Right ventricle myocardium inferior (tissue), 1 donor: ENCODE data around the gene NOA1. TPM values are rescaled to one million over a fixed set of nuclear protein-coding genes. Genes with fewer than 3 reads are reported as not detected.
"Not testable (repeated sequence)": the region's sequence is repeated elsewhere in the genome, so short reads cannot be mapped to it uniquely, and the experiment has no call there.

Source experiments
- ATAC-seq: fragments of 200-7000 bp; cut with Tn5 transposase; one replicate; pipeline ENCODE4 v1.9.1; 2020; ENCODE audit warnings: mild to moderate bottlenecking, moderate library complexity
- DNase-seq: peaks from one replicate; pipeline ENCODE4 v3.0.0; 2021; ENCODE audit errors: missing footprints
- intact Hi-C: fragments of 100-400 bp; cut with DNase I; formaldehyde crosslinking; loops from one replicate; pipeline ENCODE4 v1.11.0; 2022
- total RNA-seq: library from RNA; stranded (reverse); fragmentation: NEBNext Ultra II Directional; extraction: Animal tissue kit (Norgen Biotek cat#: 25700); gene quantifications from one replicate; pipeline ENCODE4 v1.2.1, GENCODE V29; 2021
- donor health status: DM: no; HTN: yes; CAD: no; lungs with severe emphysema.

NOA1 gene
- total RNA-seq, 1 donor from 2014 or later, result 11.5 TPM

DNA sequence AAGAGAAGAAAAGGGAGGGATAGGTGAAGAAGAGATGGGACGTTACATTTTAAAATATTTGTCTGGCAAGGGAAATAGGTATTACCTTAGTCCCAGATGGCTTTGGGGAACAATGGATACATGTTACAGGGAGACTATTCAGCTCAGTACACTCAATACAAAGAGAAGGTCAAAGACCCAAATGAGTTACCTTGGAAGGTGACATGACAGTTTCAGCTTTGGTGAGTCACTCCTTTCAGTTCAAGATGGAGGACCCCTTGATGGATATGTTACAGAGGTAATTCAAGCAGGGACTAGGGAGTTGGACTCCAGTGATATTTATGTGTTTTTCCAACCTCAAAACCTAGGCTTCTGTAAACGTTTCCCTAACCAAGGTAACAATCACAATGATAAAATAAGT is 5.0 kb downstream of the NOA1 start:
- intact Hi-C loops, result no loop called here
- no peak for DNase-seq
- ATAC-seq, result no peak

DNA sequence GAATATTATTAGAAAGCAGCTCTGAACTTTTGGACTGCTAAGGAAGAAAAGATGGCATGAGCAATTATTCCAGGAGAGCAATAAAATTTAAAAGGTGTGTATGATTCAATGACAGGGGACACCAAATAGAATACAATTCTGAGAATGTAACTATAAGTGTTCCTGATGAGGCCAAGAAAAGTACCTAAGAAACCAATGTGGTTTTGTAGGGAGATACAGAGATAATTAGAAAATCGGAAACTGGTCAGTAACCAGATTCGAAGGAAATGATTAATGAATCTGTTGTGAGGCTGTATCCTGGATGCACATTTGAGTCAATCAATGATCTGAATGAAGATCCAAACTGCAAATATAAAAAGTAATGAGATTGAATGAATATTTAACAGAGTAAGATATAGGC is 6.0 kb downstream of the NOA1 start:
- ATAC-seq, result no peak
- intact Hi-C loops, result no loop called here
- DNase-seq, result no peak

DNA sequence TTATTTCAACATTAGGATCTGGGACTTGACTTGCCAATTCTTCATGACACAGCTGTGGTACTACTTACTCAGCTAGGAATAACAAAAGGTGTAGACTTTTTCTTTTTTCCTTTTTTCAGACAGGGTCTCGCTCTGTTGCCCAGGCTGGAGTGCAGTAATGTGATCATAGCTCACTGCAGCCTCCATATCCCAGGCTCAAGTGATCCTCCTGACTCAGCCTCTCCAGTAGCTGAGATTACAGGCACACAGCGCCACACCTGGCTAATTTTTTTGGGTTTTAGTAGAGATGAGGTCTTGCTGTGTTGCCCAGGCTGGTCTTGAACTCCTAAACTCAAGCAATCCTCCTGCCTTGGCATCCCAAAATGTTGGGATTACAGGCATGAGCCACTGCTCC is 16.3 kb downstream of the NOA1 start:
- DNase-seq (no peak), ATAC-seq (no peak)
- intact Hi-C loops, result no loop called here

GRCh38 chr4:56959100-56959499 is 18.3 kb downstream of the NOA1 start:
- ATAC-seq, result no peak
- DNase-seq, result no peak
- intact Hi-C loops, result no loop called here

DNA sequence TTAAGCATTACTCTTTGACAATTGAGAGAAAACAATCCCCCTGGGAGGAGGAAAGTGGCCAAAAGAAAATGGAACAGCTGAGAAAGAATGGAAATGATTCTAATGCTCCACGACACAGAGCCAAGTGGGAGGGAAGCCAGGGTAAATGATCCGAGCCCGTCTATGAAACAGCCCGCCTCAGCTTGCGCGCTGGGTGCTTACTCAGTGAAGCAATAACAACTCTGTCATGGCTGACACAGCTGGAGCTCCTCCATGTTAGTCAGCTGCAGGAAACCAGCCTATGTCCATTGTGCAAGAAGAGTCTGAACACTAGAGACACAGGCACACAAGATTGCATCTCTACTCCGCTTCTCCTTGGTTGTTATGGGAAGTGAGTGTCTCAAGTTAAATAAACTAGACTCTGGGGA is 19.3 kb downstream of the NOA1 start:
- ATAC-seq (peak; percentile 97), DNase-seq (peak; percentile 88)
- intact Hi-C loops, result no loop called here

- intact Hi-C loops, result no loop called here
- no peak for ATAC-seq
Observed at GRCh38 chr4:56953680-56954520, 23.5 kb downstream of the NOA1 start.

GRCh38 chr4:56941403-56941802 is 36.0 kb downstream of the NOA1 start:
- DNase-seq (no peak), ATAC-seq (no peak)
- intact Hi-C loops, result no loop called here

More at GRCh38 chr4:56953680-56954520, 23.5 kb downstream of the NOA1 start:
- DNase-seq, result no peak

DNA sequence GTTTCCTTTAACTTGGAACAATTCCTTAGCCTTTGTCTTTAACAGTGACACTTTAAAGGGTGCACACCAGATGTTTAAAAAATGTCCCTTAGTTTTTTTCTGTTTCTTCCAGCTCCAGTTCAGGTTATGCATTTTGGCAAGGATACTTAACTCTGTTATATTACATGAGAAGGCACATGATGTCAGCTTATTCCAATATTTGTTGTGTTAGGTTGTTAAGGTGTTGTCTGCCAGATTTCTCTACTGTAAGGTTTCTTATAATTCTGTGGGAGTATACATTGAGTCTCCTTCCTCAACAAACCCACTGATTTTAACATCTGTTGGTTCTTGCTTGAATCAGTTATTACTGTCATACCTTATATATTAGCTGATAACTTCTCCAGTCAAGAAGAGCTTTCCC is 36.4 kb downstream of the NOA1 start:
- DNase-seq (no peak), ATAC-seq (no peak)
- intact Hi-C loops, result no loop called here

DNA sequence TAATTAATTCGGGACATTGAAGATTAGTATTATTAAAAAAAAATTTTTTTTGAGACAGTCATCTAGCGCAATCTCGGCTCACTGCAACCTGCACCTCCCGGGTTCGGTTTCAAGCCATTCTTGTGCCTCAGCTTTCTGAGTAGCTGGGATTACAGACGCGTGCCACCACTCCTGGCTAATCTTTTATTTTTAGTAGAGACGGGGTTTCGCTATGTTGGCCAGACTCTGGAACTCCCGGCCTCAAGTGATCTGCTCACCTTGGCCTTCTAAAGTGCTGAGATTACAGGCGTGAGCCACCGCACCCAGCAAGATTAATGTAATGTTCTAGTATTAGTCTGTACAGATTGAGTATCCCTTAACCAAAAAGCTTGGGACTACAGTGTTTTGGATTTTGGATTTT is 37.0 kb downstream of the NOA1 start:
- intact Hi-C loops, result no loop called here
- ATAC-seq, result no peak
- no peak for DNase-seq

GRCh38 chr4:56939826-56940225 is 37.6 kb downstream of the NOA1 start:
- intact Hi-C loops, ATAC-seq, DNase-seq: not testable (repeated sequence)

DNA sequence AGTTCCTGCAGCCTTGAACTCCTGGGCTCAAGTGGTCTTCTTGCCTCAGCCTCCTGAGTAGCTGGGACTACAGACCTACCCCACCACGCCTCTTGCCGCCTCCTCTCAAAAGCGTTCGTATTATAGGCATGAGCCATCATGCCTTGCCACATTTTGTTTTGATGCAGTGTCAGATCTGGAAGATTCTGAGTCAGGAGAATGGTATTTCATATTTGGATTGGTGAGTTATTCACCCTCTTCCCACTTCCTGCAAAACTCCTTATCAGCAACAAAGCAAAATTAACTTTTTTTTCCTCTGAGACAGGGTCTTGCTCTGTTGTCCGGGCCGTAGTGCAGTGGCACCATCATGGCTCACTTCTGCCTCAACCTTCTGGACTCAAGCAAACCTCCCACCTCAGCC is 40.1 kb downstream of the NOA1 start:
- intact Hi-C loops, result no loop called here
- DNase-seq, result no peak
- ATAC-seq, result no peak

GRCh38 chr4:56931924-56932323 is 45.5 kb downstream of the NOA1 start:
- intact Hi-C loops, result no loop called here
- DNase-seq (no peak), ATAC-seq (no peak)

DNA sequence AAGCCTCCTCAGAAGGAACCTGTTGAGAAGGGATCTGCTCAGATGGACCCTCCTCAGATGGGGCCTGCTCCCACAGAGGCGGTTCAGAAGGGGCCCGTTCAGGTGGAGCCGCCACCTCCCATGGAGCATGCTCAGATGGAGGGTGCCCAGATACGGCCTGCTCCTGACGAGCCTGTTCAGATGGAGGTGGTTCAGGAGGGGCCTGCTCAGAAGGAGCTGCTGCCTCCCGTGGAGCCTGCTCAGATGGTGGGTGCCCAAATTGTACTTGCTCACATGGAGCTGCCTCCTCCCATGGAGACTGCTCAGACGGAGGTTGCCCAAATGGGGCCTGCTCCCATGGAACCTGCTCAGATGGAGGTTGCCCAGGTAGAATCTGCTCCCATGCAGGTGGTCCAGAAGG is 46.8 kb downstream of the NOA1 start:
- no peak for ATAC-seq
- DNase-seq, result no peak
- intact Hi-C loops, result no loop called here

GRCh38 chr4:56927196-56927595 is 50.2 kb downstream of the NOA1 start:
- intact Hi-C loops, result no loop called here
- DNase-seq (no peak), ATAC-seq (no peak)

DNA sequence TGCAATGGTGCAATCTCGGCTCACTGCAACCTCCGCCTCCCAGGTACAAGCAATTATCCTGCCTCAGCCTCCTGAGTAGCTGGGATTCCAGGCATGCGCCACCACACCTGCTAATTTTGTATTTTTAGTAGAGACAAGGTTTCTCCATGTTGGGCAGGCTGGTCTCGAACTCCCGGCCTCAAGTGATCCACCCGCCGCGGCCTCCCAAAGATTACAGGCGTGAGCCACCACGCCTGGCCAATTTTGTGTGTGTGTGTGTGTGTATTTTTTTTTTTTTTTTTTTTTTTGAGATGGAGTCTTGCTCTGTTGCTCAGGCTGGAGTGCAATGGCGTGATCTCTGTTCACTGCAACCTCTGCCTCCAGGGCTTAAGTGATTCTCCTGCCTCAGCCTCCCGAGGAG is 62.4 kb downstream of the NOA1 start:
- intact Hi-C loops, DNase-seq, ATAC-seq: not testable (repeated sequence)

GRCh38 chr4:56914336-56914735 is 63.1 kb downstream of the NOA1 start:
- DNase-seq, result no peak
- intact Hi-C loops, result no loop called here
- ATAC-seq, result no peak

Other genes starting within 250 kb of the NOA1 start
- not detected for gene SPINK2, start 155.9 kb downstream of the NOA1 start, total RNA-seq
- 25.0 TPM for gene REST, start 69.7 kb downstream of the NOA1 start, total RNA-seq
- gene POLR2B, start 1.3 kb upstream of the NOA1 start, total RNA-seq, result 69.1 TPM
- gene IGFBP7, start 132.8 kb upstream of the NOA1 start, total RNA-seq, result 862 TPM